NCI-H526 (cell line): ENCODE data around the gene STIM2.
A peak's percentile ranks its signal among the peaks of the same experiment; 100 is the strongest.
"Not testable (repeated sequence)": the region's sequence is repeated elsewhere in the genome, so short reads cannot be mapped to it uniquely, and the experiment has no call there.

Experiments
- DNase-seq, 2 experiments: peaks; one replicate each; lab custom pipeline; 2025; lab: John Stamatoyannopoulos, UW

Gene STIM2

GRCh38 chr4:26867914-26868684 is 7.5 kb downstream of the STIM2 start:
- DNase-seq: no peak

- DNase-seq: peak; percentile 51 to 75
These were observed 10.1 kb downstream of the STIM2 start for GRCh38 chr4:26870576-26871262.

- no peak for DNase-seq
These were observed 11.0 kb downstream of the STIM2 start for GRCh38 chr4:26871611-26872010.

- DNase-seq: no peak
These were observed 12.9 kb downstream of the STIM2 start for GRCh38 chr4:26873391-26874026.

- DNase-seq: no peak
These were observed 13.5 kb downstream of the STIM2 start for GRCh38 chr4:26874110-26874509.

GRCh38 chr4:26877406-26877805 is 16.8 kb downstream of the STIM2 start:
- DNase-seq: no peak

- no peak for DNase-seq
These were observed 17.3 kb downstream of the STIM2 start for GRCh38 chr4:26877961-26878360.

GRCh38 chr4:26878794-26879391 is 18.3 kb downstream of the STIM2 start:
- no peak for DNase-seq

- no peak for DNase-seq
These were observed 19.2 kb downstream of the STIM2 start for GRCh38 chr4:26879805-26880204.

GRCh38 chr4:26884026-26884425 is 23.4 kb downstream of the STIM2 start:
- no peak for DNase-seq

- DNase-seq: no peak
These were observed 23.9 kb downstream of the STIM2 start for GRCh38 chr4:26884486-26884988.

- DNase-seq: no peak
These were observed 25.3 kb downstream of the STIM2 start for GRCh38 chr4:26885912-26886274.

- DNase-seq: no peak
These were observed 26.5 kb downstream of the STIM2 start for GRCh38 chr4:26887143-26887542.

GRCh38 chr4:26887809-26888208 is 27.2 kb downstream of the STIM2 start:
- no peak for DNase-seq

- no peak for DNase-seq
These were observed 28.7 kb downstream of the STIM2 start for GRCh38 chr4:26889356-26889755.

- no peak for DNase-seq
These were observed 30.4 kb downstream of the STIM2 start for GRCh38 chr4:26891054-26891453.

- no peak for DNase-seq
These were observed 31.2 kb downstream of the STIM2 start for GRCh38 chr4:26891867-26892266.

- DNase-seq: no peak
These were observed 32.0 kb downstream of the STIM2 start for GRCh38 chr4:26892480-26893150.

GRCh38 chr4:26893491-26893890 is 32.9 kb downstream of the STIM2 start:
- no peak for DNase-seq

- not testable (repeated sequence) for DNase-seq
These were observed 34.2 kb downstream of the STIM2 start for GRCh38 chr4:26894881-26895280.

- DNase-seq: no peak
These were observed 36.0 kb downstream of the STIM2 start for GRCh38 chr4:26896636-26897035.

- no peak for DNase-seq
These were observed 39.4 kb downstream of the STIM2 start for GRCh38 chr4:26899991-26900390.
